RKO (cell line): Measurements from ENCODE around the gene PLEKHA6.

Source experiments
- DNase-seq: peaks from one replicate; pipeline ENCODE4 v3.0.0-alpha.2; 2016; ENCODE audit warnings: low spot score

Gene PLEKHA6

DNA sequence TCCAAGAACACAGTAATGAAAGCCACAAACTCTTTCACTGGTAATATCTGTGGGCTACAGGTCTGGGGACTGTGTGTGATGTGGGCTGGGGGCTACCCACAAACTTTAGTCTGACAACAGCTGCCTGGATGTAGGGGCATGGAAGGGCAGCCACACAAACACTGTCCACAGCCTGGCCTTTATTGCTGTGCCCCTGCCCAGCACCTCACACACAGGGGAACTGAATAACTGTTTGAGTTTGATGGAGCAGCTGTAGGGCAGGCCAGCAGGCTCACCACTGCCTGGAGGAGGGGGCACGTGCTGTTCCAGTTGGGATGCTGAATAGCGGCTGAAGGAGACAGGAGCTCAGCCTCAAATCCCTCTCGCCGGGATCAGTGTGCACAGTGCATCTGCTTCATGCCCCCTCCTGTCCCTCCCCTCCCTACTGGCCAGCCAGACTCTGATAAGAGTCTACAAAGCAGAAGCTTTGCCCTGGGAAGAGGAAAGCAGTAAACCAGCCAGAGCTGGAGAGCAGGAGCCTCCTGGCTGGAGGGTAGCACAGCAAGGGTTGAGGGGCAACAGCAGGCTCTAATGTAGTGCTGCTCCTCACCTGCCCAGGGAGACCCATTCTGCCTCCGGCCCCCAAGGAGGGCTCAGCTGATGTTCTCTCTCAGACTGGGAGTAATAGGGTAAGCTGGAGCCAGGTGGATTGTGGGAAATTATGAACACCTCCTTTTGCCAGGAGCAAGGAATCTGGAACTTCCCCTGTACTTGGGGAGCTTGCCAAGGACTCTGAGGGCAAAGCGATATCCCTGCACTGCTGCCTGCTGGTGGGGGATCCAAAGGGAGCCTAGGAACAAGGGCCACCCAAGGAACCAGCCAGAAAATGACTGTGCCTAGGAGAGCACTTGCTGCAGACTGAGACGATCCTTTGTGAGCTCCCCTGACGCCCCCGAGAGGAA lies 75.7 kb downstream of the PLEKHA6 start:
- DNase-seq: no peak

- no peak for DNase-seq
Observed at GRCh38 chr1:204282761-204283221, 76.9 kb downstream of the PLEKHA6 start.

- no peak for DNase-seq
Observed at GRCh38 chr1:204280099-204280961, 79.4 kb downstream of the PLEKHA6 start.

GRCh38 chr1:204278958-204279357 lies 80.8 kb downstream of the PLEKHA6 start:
- no peak for DNase-seq

DNA sequence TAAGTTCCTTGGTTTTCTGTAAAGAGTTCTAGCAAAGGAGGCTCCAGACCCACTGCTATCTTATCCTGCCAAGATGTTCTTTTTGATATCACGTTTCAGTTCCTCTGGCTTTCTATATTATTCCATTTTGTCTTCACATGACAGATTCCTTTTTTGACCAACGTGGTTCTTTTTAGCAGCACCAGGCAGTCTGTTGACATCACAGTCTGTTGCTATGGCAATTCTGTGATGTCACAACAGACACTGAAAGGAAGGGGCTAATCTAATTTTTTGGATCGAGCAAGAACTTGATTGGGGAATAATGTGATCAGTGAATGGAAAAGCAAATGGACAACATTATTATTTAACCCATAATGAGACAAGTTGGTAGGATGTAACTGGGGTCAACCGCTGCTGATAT lies 81.5 kb downstream of the PLEKHA6 start:
- DNase-seq: no peak

DNA sequence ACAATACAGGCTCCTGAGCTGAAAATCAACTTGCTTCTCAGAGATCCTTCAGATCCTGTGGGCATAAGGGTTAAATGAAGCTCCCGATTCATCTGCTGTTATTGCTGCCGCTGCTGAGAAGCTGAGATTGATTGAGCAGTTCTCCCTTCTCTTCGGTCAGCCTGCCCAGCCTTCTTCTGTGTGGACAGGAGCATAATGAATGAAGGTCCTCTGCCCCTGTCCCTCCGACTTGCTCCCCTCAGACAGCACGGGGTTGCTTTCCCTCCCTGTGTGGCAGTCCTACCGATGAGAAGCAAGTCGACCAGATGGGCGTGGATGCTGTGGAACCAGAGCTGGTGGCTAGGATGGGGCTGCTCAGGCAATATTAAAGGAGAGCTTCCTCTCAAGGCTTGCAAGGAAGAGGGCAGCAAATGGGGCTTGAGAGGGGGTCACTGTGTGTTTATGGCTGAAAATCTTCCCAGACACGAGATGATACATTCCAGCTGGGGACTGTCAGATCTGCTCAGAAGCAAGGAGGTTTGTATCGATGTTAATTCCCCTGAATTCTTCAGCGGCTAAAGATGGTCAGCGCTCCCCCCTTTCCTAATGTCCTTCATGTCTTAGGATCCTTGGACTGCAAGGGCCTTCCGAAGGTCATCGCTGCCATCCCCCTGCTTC lies 82.0 kb downstream of the PLEKHA6 start:
- no peak for DNase-seq

DNA sequence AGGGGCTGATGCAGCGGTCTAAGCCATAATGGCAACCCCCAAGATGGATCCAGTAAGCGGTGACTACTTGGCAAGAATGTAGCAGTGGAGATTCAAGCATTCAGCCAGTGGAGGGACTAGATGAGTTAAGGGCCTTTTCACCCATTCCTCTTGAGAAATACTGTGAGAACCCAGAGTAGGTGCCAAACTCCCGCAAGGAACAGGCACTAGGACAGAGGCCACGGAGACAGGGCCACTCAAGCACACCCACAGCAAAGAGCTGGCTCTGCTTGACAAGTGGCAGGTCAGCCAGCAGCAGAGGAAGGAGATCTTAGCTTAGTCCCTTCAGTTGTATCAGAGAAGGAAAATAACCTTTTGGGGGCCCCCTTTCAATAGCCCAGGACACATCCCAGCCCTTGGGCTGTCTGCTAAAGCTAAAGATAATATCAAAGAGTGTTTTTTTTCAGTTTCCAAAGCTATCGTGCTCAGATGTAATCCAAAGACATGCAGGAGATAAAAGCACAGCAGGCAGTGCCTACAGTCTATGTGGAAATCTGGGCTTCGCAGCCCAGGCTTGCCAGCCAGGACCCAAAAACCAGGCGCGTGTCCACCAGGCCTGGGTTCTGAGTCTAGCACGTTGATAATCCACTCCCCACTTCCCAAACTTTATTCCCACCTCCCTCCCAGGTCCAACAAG lies 83.9 kb downstream of the PLEKHA6 start:
- no peak for DNase-seq

GRCh38 chr1:204274446-204274845 lies 85.3 kb downstream of the PLEKHA6 start:
- no peak for DNase-seq

- DNase-seq: no peak
Observed at GRCh38 chr1:204272505-204272904, 87.2 kb downstream of the PLEKHA6 start.

GRCh38 chr1:204271970-204272369 lies 87.8 kb downstream of the PLEKHA6 start:
- no peak for DNase-seq

DNA sequence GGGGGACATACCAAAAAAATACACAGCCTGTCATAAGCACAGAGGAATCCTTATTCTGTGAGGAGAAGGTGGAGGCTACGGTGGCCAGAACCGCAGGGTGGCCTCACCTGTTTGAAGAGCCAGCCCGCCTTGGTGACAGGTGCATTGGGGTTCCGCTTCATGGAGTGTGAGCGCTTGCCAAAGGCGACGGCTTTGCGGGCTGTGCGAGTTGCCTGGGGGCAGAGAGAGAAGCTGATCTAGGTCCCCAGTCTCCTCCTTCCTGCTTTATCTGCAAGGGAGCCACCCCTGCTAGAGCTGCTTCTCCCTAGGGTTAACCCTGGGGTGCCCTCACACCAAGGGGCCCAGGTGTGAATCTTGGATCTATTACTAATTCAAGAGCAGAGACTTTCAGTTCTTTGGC lies 91.6 kb downstream of the PLEKHA6 start:
- DNase-seq: no peak

DNA sequence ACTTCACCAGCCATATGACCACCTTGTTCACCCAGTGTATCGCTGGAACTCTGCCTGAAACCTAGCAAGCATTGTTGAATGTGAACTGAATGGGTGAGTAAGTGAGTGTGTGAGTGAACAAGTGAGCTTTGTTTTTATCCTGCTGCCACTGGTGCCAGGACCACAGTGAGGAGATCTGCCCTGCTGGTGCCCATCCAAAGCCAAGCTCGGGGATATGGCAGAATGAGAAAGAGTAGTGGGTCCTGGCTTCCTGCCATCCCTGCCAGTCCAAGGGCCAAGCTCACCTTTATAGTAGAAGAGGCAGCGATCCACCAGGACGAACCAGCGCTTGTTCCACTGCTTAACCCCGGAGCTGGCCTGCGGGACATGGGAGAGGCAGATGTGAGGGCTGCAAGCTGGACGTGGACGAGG lies 92.5 kb downstream of the PLEKHA6 start:
- no peak for DNase-seq

DNA sequence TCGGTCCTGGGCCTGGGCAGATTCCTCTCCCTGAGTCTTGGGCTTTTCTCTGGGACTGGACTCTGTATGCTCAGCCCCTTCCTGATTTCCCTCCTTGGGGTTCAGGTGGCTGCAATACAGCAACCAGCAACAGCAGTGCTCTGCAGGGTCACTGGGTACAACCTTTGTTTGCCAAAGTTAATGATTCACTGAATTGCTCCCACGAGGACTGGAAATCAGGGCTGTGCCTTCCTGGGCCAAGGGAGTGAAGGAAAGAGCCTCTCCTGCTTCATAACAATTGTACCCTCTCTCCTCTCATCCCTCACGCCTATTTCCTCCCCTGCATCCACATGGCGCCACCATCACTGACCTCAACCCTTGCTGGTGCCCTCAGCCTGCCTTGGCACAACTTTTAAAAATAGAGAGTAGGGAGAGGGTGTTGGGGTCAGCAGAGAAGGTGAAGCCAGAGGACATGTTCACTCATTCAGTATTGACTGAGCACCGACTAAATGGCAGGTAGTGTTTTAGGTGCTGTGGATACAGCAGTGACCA lies 93.2 kb downstream of the PLEKHA6 start:
- DNase-seq: no peak

GRCh38 chr1:204265665-204266064 lies 94.1 kb downstream of the PLEKHA6 start:
- no peak for DNase-seq

DNA sequence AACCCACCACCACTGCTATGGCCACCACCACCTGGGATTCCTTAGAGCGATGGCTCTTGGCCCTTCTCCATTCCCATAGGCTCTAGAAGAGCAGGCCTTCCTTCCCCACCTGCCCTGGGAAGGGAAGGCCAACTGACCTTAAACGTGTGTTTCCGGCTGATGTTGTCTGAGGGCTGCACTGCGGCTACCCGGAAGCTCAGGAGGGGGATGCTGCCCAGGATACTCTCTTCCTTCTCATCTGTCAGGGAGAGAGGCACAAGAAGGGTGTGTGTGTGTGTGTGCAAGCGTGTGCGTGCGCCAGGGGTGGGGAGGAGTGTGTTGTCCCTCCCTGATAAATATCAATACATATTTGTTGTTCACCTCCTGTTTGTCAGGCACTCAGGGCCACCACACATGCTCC lies 94.9 kb downstream of the PLEKHA6 start:
- DNase-seq: no peak

DNA sequence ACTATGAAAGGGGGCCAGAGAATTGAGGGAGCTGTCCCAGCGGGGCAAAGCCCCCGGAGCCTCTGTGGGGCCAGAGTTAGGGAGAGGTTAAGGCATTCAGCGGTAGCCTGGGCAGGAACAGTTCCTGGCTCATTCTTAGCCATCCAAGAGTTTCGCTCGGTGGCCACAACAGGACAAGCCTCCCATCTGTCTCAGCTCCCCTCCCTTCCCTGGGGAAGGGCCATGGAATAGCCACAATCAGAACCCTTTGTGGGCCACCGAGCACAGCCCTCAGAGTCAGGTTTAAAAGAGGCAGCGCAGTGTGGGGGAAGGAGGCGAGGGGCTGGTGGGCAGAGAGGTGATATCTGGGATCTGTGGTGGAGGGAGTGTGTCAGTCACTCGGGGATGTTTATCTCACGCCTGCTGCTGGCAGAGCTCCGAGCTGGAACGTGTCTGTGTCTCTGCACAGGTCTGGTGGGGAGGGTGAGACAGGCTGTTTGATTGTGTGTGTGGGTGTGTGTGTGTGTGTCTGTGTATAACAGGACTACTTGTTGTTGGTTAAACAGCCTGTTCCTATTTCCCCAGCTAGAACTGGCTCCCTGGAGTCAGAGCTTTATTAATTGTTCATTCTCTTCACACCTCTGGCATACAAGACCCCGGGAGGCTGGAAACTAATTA lies 96.3 kb downstream of the PLEKHA6 start:
- no peak for DNase-seq

- no peak for DNase-seq
Observed at GRCh38 chr1:204262506-204263253, 97.0 kb downstream of the PLEKHA6 start.

GRCh38 chr1:204261746-204262505 lies 97.8 kb downstream of the PLEKHA6 start:
- no peak for DNase-seq

- DNase-seq: no peak
Observed at GRCh38 chr1:204261266-204261665, 98.5 kb downstream of the PLEKHA6 start.
